GM23248 (cell line): ENCODE data around the gene OR4M1. TPM values are rescaled to one million over a fixed set of nuclear protein-coding genes. Genes with fewer than 3 reads are reported as not detected.
"Not testable (repeated sequence)": the region's sequence is repeated elsewhere in the genome, so short reads cannot be mapped to it uniquely, and the experiment has no call there.

Experiments used
- DNase-seq: peaks from one replicate; pipeline ENCODE4 v3.0.0-alpha.2; 2015
- H2AFZ ChIP-seq: fragments of 200-600 bp; sonication (generic); 2 replicates; pipeline ENCODE4 v1.6.1; 2016; ENCODE audit warnings: antibody characterized with exemption
- H3F3A ChIP-seq: fragments of 200-600 bp; sonication (generic); 2 replicates; pipeline ENCODE4 v1.6.1; 2016; ENCODE audit warnings: mild to moderate bottlenecking, antibody characterized with exemption, mixed run types; ENCODE audit not compliant: insufficient read depth
- H3K27ac ChIP-seq: fragments of 200-600 bp; sonication (generic); 2 replicates; pipeline ENCODE4 v1.5.1; 2016; ENCODE audit warnings: mild to moderate bottlenecking
- H3K27me3 ChIP-seq: fragments of 200-600 bp; sonication (generic); replicated peaks from 2 replicates; pipeline ENCODE4 v1.6.1; 2016; ENCODE audit warnings: mild to moderate bottlenecking; ENCODE audit not compliant: insufficient read depth
- H3K36me3 ChIP-seq: fragments of 200-600 bp; sonication (generic); 2 replicates; pipeline ENCODE4 v1.6.1; 2016; ENCODE audit warnings: low read depth, mild to moderate bottlenecking
- H3K4me1 ChIP-seq: fragments of 200-600 bp; sonication (generic); 2 replicates; pipeline ENCODE4 v1.6.1; 2016; ENCODE audit warnings: mild to moderate bottlenecking; ENCODE audit not compliant: insufficient read depth
- H3K4me2 ChIP-seq: fragments of 200-600 bp; sonication (generic); one replicate; pipeline ENCODE4 v1.6.1; 2016; ENCODE audit warnings: mild to moderate bottlenecking; ENCODE audit not compliant: unreplicated experiment
- H3K4me3 ChIP-seq: fragments of 200-600 bp; sonication (generic); 2 replicates; pipeline ENCODE4 v1.5.1; 2016; ENCODE audit warnings: mild to moderate bottlenecking
- H3K79me2 ChIP-seq: fragments of 200-600 bp; sonication (generic); 2 replicates; pipeline ENCODE4 v1.6.1; 2016; ENCODE audit warnings: mild to moderate bottlenecking; ENCODE audit not compliant: insufficient read depth
- H3K9ac ChIP-seq: fragments of 200-600 bp; sonication (generic); 2 replicates; pipeline ENCODE4 v1.6.1; 2016; ENCODE audit warnings: mild to moderate bottlenecking
- H3K9me2 ChIP-seq: fragments of 200-600 bp; sonication (generic); 2 replicates; pipeline ENCODE4 v1.6.1; 2016; ENCODE audit warnings: mixed run types, mild to moderate bottlenecking, moderate library complexity; ENCODE audit not compliant: insufficient read depth
- H3K9me3 ChIP-seq: fragments of 200-600 bp; sonication (generic); one replicate; pipeline ENCODE4 v1.6.1; 2017; ENCODE audit warnings: low read depth
- H4K20me1 ChIP-seq: fragments of 200-600 bp; sonication (generic); 2 replicates; pipeline ENCODE4 v1.6.0; 2016; ENCODE audit not compliant: insufficient read depth
- EZH2 ChIP-seq: fragments of 200-600 bp; sonication (generic); IDR thresholded peaks from 2 replicates; pipeline ENCODE4 v1.6.1; 2018; ENCODE audit warnings: antibody characterized with exemption, mild to moderate bottlenecking; ENCODE audit not compliant: insufficient read depth, poor library complexity, severe bottlenecking
- EZH2phosphoT487 ChIP-seq: fragments of 200-600 bp; sonication (generic); IDR thresholded peaks from 2 replicates; pipeline ENCODE4 v1.6.1; 2018; ENCODE audit warnings: antibody characterized with exemption, moderate library complexity, mild to moderate bottlenecking, low read depth; ENCODE audit not compliant: insufficient read depth
- WGBS, 2 experiments: methylation state at CpG; one replicate each; pipeline ENCODE4 v1.1.6; 2015 to 2017; ENCODE audit warnings: low lambda C conversion rate in 2 of 2, low coverage in 1 of 2; ENCODE audit errors: missing lambda C conversion rate in 2 of 2; 5-methylcytosine and 5-hydroxymethylcytosine counted together
- in situ Hi-C: fragments of 300-500 bp; cut with MboI; formaldehyde crosslinking; loops from 2 replicates; pipeline ENCODE4 v1.15.0; 2020
- polyA plus RNA-seq: library from polyadenylated mRNA; unstranded; fragments of >200 nt; fragmentation: Nextera tagmentation; extraction: Ambion mirVana; gene quantifications from 2 replicates; pipeline ENCODE4 v1.2.1, GENCODE V29; 2016
- total RNA-seq: library from RNA; depleted of rRNA; stranded (reverse); fragments of >200 nt; shearing (Covaris generic); gene quantifications from 2 replicates; pipeline ENCODE4 v1.2.3, GENCODE V29; 2014; rRNA removed

OR4M1 gene, protein sequence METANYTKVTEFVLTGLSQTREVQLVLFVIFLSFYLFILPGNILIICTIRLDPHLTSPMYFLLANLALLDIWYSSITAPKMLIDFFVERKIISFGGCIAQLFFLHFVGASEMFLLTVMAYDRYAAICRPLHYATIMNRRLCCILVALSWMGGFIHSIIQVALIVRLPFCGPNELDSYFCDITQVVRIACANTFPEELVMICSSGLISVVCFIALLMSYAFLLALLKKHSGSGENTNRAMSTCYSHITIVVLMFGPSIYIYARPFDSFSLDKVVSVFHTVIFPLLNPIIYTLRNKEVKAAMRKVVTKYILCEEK
- not detected in 2 replicates for total RNA-seq
- polyA plus RNA-seq: not detected in 2 replicates

DNA sequence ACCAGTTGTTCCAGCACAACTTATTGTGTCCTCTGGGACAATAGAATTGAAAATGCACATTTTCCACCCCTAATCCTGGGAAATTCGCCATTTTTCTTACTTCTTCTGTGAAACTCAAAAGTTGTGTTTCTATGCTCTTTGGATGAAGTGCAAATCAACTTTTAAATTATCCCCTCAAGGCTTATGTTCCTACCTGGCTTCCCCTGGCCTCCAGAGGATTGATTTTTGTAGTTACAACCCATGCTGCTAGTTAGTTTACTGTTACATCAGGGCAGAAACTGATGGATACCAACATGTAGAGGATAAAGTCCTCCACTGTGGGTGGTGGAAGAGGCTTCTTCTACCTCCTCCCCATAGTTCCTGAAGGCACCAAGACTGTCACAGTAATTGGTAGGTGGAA is at the start of gene OR4M1:
TSS of gene OR4M1 (plus strand) at position 301 of the 400 bp plus-strand sequence. CDS start 6,819 bp downstream, outside the sequence.
- H3K79me2 ChIP-seq, in situ Hi-C loops, H4K20me1 ChIP-seq, H3K36me3 ChIP-seq, H3K9me2 ChIP-seq, DNase-seq, H3K4me3 ChIP-seq, H3K9ac ChIP-seq, H3K4me2 ChIP-seq, H3K4me1 ChIP-seq, H3K27me3 ChIP-seq, H3K27ac ChIP-seq, H3F3A ChIP-seq, H2AFZ ChIP-seq, H3K9me3 ChIP-seq: not testable (repeated sequence)
- 0 to 1% methylated on average over 1 of the region's 1 CpG for WGBS, 2 experiments

GRCh38 chr14:19729359-19729758 is 43.9 kb upstream of the OR4M1 start:
- Histone ChIP-seq H3K27me3 (no peaks in the 10 kb centered on the region), H3K4me3 (no peak overlapping the region), H3K9ac (no peak overlapping the region)

DNA sequence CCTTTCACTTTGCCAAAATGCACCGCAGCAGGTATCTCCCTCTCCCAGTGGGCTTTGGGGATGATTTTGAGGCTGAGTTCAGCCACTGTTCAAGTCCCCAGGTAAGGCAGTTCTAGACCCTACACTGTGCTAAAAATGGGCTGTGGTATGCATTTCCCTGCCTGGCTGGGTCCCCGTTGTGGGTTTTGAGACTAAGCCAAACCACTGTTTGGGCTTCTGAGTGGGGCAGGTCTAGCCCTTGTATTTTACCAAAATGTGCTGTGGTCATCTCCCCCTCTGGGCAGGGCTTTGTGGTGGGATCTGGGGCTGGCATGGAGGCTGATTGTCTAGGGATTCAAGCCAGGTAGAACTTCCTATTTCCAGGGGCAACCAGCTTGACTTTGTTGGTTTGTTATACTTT is 43.5 kb upstream of the OR4M1 start:
- no peak overlapping the region for H3K4me3 ChIP-seq
- H3K36me3 ChIP-seq: no peaks in the 10 kb centered on the region
- no peaks in the 10 kb centered on the region for H4K20me1 ChIP-seq
- in situ Hi-C loops: no loop called here
- no peak for DNase-seq
- TF ChIP-seq EZH2 (no peak), EZH2phosphoT487 (no peak)
- H3K79me2 ChIP-seq: no peaks in the 10 kb centered on the region
- H3K9me2 ChIP-seq: no peaks in the 10 kb centered on the region
- no peak overlapping the region for H3K27ac ChIP-seq
- no peak overlapping the region for H3K4me2 ChIP-seq
- H3K9me3 ChIP-seq: peaks cover 4% of the 10 kb centered on the region
- no peaks in the 10 kb centered on the region for H3K27me3 ChIP-seq
- WGBS, 2 experiments: 7 to 23% methylated on average over 2 of the region's 2 CpGs
- no peaks in the 10 kb centered on the region for H3K4me1 ChIP-seq
- H3F3A ChIP-seq: no peaks in the 10 kb centered on the region
- no peak overlapping the region for H2AFZ ChIP-seq
- H3K9ac ChIP-seq: no peak overlapping the region

More at GRCh38 chr14:19729359-19729758, 43.9 kb upstream of the OR4M1 start:
- no peak overlapping the region for H3K27ac ChIP-seq
- no peaks in the 10 kb centered on the region for H3K79me2 ChIP-seq
- no peak for DNase-seq
- no peaks in the 10 kb centered on the region for H3K9me2 ChIP-seq
- TF ChIP-seq EZH2: no peak
- no peak for TF ChIP-seq EZH2phosphoT487
- no peaks in the 10 kb centered on the region for H3K36me3 ChIP-seq
- in situ Hi-C loops: no loop called here
- no peaks in the 10 kb centered on the region for H3K4me1 ChIP-seq
- H3K4me2 ChIP-seq: no peak overlapping the region
- H2AFZ ChIP-seq: no peak overlapping the region
- no peaks in the 10 kb centered on the region for H4K20me1 ChIP-seq
- peaks cover 4% of the 10 kb centered on the region for H3K9me3 ChIP-seq
- H3F3A ChIP-seq: no peaks in the 10 kb centered on the region

GRCh38 chr14:19733893-19734292 is 39.4 kb upstream of the OR4M1 start:
- H3K4me2 ChIP-seq, DNase-seq, H3K79me2 ChIP-seq, H3K9ac ChIP-seq, H3K4me3 ChIP-seq, H3K9me3 ChIP-seq, H3K4me1 ChIP-seq, H3F3A ChIP-seq, in situ Hi-C loops, H3K27me3 ChIP-seq, H3K27ac ChIP-seq, H4K20me1 ChIP-seq, H3K9me2 ChIP-seq, H3K36me3 ChIP-seq, H2AFZ ChIP-seq: not testable (repeated sequence)
- WGBS, 2 experiments: 17 to 24% methylated on average over 3 of the region's 3 CpGs

GRCh38 chr14:19743256-19743655 is 30.0 kb upstream of the OR4M1 start, which contains the start of gene OR4Q3:
TSS of gene OR4Q3 (plus strand) at chr14:19743571.
- no peaks in the 10 kb centered on the region for H3K36me3 ChIP-seq
- H3K9me3 ChIP-seq: no peaks in the 10 kb centered on the region
- in situ Hi-C loops: no loop called here
- no peak for DNase-seq
- H4K20me1 ChIP-seq: no peaks in the 10 kb centered on the region
- H3K79me2 ChIP-seq: no peaks in the 10 kb centered on the region
- H3K27ac ChIP-seq: no peak within 1 kb of the TSS
- no peak within 1 kb of the TSS for H3K4me3 ChIP-seq
- no peak within 1 kb of the TSS for H2AFZ ChIP-seq
- no peak for TF ChIP-seq EZH2phosphoT487
- TF ChIP-seq EZH2: no peak
- no peak within 1 kb of the TSS for H3K9ac ChIP-seq
- H3K4me2 ChIP-seq: no peak within 1 kb of the TSS
- H3F3A ChIP-seq: no peaks in the 10 kb centered on the region
- WGBS, 2 experiments: 38 to 44% methylated on average over 1 of the region's 1 CpG
- H3K27me3 ChIP-seq: no peaks in the 10 kb centered on the region
- H3K9me2 ChIP-seq: no peaks in the 10 kb centered on the region
- no peaks in the 10 kb centered on the region for H3K4me1 ChIP-seq

DNA sequence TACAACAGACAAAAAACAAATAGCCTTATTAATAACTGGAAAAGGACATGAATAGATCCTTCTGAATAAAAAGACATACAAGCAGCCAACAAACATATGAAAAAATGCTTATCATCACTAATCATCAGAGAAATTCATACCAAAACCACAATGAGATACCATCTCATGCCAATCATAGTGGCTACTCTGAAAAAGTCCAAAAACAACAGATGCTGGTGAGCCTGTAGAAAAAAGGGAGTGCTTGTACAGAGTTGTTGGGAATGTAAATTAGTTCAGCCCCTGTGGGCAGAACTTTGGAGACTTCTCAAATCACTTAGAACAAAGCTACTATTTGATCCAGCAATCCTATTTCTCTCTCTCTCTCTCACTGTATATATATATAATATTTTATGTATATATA is 21.0 kb upstream of the OR4M1 start:
- H3K79me2 ChIP-seq, H3K36me3 ChIP-seq, H3K4me2 ChIP-seq, H3K4me3 ChIP-seq, H3K27me3 ChIP-seq, DNase-seq, in situ Hi-C loops, H3K9me2 ChIP-seq, H2AFZ ChIP-seq, H3K9ac ChIP-seq, H3K4me1 ChIP-seq, H4K20me1 ChIP-seq, H3F3A ChIP-seq, H3K9me3 ChIP-seq, H3K27ac ChIP-seq: not testable (repeated sequence)
